ENCODE data around the gene KLHDC2. TPM values are rescaled to one million over a fixed set of nuclear protein-coding genes. Genes with fewer than 3 reads are reported as not detected.
"Not testable (repeated sequence)": the region's sequence is repeated elsewhere in the genome, so short reads cannot be mapped to it uniquely, and the experiment has no call there.

KLHDC2 gene
- total RNA-seq, 1 experiment from 2014 or later: 48.0 TPM

GRCh38 chr14:49781040-49781439 lies 13.1 kb downstream of the KLHDC2 start:
- not testable (repeated sequence) for DNase-seq (ENCODE audit: low read depth)

- no peak for DNase-seq (ENCODE audit: low read depth)
Measured at GRCh38 chr14:49783394-49784014, 15.6 kb downstream of the KLHDC2 start.

DNA sequence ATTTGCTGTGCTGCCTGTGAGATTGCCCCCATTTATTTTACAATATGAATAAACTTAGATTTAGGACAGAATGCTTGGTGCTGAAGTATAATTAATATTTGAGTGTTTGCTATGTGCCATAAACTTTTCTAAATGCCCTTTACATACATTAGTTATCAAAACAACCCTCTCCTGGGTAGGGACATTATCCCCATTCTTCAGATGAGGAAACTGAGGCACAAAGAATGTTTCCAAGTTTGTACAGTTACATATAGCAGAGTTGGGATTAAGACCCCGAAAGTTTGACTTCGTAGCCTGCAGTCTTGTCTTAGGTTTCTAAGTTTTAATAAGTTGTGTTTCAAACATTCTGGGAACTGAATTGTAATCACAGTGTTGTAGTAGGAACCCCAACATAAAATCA lies 18.4 kb downstream of the KLHDC2 start:
- DNase-seq (ENCODE audit: low read depth): no peak

DNA sequence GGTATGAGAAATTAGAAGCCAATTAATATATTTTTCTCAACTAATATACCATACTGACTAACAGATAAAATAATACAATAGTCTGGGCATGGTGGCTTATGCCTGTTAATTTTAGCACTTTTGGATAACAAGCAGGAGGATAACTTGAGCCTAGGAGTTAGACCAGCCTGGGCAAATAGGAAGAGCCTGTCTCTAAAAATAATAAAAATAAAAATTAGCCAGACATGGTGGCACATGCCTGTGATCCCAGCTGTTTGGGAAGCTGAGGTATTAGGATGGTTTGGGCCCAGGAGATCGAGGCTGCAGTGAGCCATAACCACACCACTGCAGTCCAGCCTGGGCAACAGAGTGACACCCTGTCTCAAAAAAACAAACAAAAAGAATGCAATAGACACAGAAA lies 24.7 kb downstream of the KLHDC2 start:
- peak; percentile 5 for DNase-seq (ENCODE audit: low read depth)

DNA sequence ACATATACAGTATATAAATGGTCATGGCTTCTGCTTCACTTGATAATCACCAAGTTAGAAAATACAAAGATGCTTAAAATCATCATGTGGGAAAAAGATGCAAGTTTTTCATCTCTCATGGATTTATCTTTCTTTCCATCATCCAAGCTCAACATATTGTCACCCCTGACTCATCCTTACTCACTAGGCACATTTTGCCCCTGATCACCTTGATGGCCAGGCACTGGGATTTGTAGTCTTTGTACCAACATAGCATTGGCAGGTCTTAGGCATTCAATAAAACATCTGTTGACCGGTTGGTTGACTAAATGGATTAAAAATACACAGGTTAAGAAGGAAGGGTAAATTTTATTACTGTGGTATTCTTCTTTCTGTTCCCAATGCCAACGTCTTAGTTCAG lies 28.1 kb downstream of the KLHDC2 start:
- DNase-seq (ENCODE audit: low read depth): peak; percentile 2

- DNase-seq (ENCODE audit: low read depth): no peak
Measured at GRCh38 chr14:49808780-49809179, 40.8 kb downstream of the KLHDC2 start.

DNA sequence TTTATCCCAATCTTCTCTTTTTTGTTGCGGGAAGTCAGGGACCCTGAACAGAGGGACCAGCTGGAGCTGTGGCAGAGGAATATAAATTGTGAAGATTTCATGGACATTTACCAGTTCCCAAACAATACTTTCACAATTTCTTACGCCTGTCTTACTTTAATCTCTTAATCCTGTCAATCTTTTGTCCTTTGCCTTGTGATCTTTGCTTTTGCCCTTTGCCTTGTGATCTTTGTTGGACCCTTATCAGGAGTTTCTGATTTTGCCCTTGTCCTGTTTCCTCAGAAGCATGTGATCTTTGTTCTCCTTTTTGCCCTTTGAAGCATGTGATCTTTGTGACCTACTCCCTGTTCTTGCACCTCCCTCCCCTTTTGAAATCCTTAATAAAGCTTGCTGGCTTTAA lies 48.2 kb downstream of the KLHDC2 start:
- DNase-seq (ENCODE audit: low read depth): not testable (repeated sequence)

DNA sequence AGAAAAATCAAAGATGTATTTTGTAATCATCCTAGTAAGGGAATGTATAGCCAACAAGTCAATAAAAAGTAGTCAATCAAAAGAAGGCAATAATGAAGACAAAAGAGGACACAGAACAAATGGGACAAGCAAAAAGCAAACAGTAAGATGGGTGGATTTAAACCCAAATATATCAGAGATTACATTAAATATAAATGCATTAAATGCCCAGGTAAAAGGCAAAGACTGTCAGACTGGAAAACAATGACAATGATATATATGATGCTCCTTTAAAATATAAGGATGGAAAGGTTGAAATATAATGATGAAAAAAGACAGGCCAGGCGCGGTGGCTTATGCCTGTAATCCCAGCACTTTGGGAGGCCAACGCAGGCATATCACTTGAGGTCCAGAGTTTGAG lies 48.9 kb downstream of the KLHDC2 start:
- DNase-seq (ENCODE audit: low read depth): no peak

DNA sequence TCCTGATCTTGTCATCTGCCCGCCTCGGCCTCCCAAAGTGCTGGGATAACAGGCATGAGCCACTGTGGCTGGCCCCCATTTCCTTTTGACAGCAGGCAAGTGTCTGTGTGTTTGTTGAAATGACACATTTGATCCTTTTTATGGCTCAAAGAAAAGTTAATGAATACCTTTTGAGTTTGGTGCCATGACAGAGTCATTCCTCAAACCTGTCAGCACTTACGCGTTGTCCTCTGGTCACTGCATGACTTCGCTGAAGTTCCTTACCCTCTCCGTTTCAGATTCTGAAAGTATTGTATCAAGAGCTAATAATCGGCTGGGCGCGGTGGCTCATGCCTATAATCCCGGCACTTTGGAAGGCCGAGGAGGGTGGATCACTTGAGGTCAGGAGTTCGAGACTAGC lies 52.2 kb downstream of the KLHDC2 start:
- DNase-seq (ENCODE audit: low read depth): no peak

DNA sequence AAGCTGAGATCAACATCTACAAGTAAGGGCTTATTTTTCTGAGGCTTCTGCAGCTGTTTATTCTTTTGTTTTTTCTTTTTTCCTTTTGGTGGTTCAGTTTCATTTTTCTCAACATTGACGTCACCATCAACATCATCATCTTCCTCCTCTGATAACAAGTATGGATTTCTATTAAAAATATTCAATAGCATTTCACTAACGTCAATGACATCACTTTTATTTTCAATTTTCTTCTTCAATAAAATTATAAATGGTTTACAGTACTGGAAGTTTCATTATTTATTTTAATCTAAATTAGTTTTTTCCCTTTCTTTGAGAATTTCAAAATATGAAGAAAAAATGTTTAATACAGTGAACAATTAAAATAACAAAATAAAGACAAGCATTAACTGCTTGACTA lies 60.7 kb downstream of the KLHDC2 start:
- no peak for DNase-seq (ENCODE audit: low read depth)

Other genes with a start within 250 kb of the KLHDC2 start
- 2,086 and 4,823 TPM in 2 replicates for gene RPS29, start 181.8 kb upstream of the KLHDC2 start, total RNA-seq (2014; rRNA removed)
- 42.8 and 46.1 TPM in 2 replicates for gene LRR1, start 169.2 kb upstream of the KLHDC2 start, total RNA-seq (2014; rRNA removed)
- 132 and 160 TPM in 2 replicates for gene RPL36AL, start 147.5 kb upstream of the KLHDC2 start, total RNA-seq (2014; rRNA removed)
- gene MGAT2, start 147.4 kb upstream of the KLHDC2 start, total RNA-seq (2014; rRNA removed): 97.6 and 105 TPM in 2 replicates
- gene DNAAF2, start 132.9 kb upstream of the KLHDC2 start, total RNA-seq (2014; rRNA removed): 11.2 and 16.0 TPM in 2 replicates
- gene POLE2, start 79.9 kb upstream of the KLHDC2 start, total RNA-seq (2014; rRNA removed): 26.5 and 29.1 TPM in 2 replicates
- gene KLHDC1, start 75.0 kb upstream of the KLHDC2 start, total RNA-seq (2014; rRNA removed): 1.9 and 2.1 TPM in 2 replicates
- 37.3 and 49.0 TPM in 2 replicates for gene NEMF, start 84.6 kb downstream of the KLHDC2 start, total RNA-seq (2014; rRNA removed)
- 67.7 and 73.2 TPM in 2 replicates for gene ARF6, start 124.9 kb downstream of the KLHDC2 start, total RNA-seq (2014; rRNA removed)

Data from LHCN-M2 (cell line).